GM19324 (cell line): ENCODE data around the gene PSMA7.
"Not testable (repeated sequence)": the region's sequence is repeated elsewhere in the genome, so short reads cannot be mapped to it uniquely, and the experiment has no call there.

ENCODE experiments used
- ATAC-seq: cut with Tn5 transposase; IDR thresholded peaks from one replicate; pipeline ENCODE4 v1.9.1; 2021; ENCODE audit warnings: mild to moderate bottlenecking, moderate library complexity; ENCODE audit not compliant: unreplicated experiment, low FRiP score

Gene PSMA7

GRCh38 chr20:62121776-62122653, 21.2 kb downstream of the PSMA7 start, which contains the start of gene LSM14B:
Gene LSM14B (plus strand): TSS chr20:62122475. CDS start chr20:62122667, 192 bp downstream.
- ATAC-seq: peak; percentile 83

GRCh38 chr20:62120990-62121775, 22.0 kb downstream of the PSMA7 start:
- peak; percentile 15 for ATAC-seq

GRCh38 chr20:62120365-62120762, 22.8 kb downstream of the PSMA7 start:
- ATAC-seq: no peak

GRCh38 chr20:62119591-62120364, 23.4 kb downstream of the PSMA7 start:
- ATAC-seq: no peak

- no peak for ATAC-seq
Observed at GRCh38 chr20:62119115-62119514, 24.1 kb downstream of the PSMA7 start.

DNA sequence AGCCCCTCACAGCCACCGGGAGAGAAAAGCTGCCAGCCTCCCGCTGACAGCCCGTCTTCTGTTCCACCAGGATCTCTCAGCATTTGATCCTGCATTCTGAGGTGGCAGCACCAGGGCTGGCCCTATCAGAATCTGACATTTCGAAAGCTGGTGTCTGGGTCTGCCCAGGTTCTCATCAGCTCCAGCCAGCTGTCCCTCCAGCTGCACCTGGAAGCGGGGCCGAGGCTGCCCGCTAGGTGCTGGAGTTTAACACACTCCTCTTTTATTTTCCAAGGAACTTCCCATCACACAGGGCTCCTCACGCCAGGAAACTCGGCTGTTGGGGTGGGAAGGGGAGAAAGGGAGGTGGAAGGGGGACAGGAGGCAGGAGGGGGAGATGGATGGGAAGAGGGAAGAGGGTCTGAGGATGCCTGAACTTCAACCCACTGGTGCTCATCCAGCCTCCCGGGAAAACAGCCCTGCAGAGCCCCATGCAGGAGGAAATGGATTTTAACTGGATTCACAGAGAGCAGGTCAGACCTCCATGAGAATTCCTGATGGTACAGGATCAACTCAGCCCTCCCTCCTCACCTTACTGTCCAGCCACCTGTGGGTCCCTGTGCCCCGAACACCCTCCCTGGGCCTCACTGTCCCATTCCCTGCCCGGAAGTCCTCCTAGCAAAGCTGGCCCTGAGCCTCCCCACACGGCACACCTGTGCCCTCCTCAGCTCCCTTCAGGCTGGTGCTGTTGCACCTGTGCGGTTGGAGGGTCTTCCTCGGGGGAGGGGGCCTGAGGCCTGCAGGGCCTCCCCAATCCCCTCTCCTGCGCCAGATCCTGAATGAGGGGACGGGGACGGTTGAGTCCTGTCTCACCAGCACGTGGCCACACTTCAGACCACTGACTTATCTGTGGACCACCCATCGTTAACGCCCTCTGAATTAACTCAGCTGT, 24.8 kb downstream of the PSMA7 start:
- no peak for ATAC-seq

DNA sequence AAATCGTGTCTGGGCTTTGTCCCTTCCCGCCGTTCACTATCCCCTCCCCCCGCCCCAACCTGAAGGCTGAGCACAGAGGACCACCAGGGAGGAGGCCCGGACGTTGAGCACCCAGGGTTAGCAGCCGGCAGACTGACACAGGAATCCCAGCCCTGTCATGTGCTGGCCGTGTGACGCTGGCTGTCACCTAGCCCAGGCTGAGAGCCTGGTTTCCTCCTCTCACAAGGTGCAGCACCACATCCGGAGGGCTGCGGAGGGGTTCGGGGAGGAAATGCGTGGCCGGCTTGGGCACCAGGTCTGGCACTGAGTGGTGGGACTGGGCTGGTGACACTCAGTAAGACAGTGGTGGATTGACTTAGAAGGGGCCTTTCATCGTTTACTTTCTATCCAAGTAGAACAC, 25.5 kb downstream of the PSMA7 start:
- ATAC-seq: no peak

- no peak for ATAC-seq
Observed at GRCh38 chr20:62117362-62117646, 25.9 kb downstream of the PSMA7 start.

- no peak for ATAC-seq
Observed at GRCh38 chr20:62116558-62117361, 26.4 kb downstream of the PSMA7 start.

DNA sequence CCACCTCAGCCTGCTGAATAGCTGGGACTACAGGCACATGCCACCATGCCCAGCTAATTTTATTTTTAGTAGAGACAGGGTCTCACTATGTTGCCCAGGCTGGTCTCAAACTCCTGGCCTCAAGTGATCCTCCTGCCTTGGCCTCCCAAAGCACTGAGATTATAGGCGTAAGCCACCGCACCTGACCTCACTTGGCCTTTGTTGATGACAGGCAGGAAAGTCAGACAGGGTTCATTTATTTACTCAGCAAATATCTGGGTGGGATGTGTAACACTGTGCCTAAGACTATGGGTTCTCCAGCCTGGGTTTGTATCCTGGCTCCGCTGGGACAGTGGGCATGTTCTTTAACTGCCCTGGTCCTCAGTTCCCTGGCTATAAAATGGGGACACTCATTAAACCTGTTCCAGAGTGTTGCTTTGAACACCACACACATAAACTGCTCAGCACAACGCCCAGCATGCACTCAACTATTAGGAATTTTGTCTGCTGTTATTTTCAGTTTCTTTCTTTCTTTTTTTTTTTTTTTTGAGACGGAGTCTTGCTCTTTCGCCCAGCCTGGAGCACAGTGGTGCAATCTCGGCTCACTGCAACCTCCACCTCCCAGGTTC, 27.3 kb downstream of the PSMA7 start:
- not testable (repeated sequence) for ATAC-seq

GRCh38 chr20:62114894-62115293, 28.3 kb downstream of the PSMA7 start:
- no peak for ATAC-seq

- no peak for ATAC-seq
Observed at GRCh38 chr20:62112368-62112767, 30.8 kb downstream of the PSMA7 start.

- ATAC-seq: no peak
Observed at GRCh38 chr20:62111148-62111547, 32.0 kb downstream of the PSMA7 start.

DNA sequence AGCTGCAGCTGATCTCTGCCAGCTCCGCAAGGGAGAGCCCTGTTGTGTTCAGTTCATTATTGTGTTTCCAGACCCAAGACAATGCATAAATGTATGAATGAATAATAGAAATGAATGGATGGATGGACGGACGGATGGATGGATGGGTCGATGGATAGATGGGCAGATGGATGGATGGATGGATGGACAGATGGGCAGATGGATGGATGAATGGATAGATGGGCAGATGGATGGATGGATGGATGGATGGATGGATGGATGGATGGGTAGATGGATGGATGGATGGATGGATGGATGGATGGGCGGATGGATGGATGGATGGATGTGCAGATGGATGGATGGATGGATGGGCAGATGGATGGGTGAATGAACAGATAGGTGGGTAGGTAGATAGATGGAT, 37.6 kb downstream of the PSMA7 start:
- ATAC-seq: no peak

- ATAC-seq: no peak
Observed at GRCh38 chr20:62104791-62105345, 38.3 kb downstream of the PSMA7 start.

DNA sequence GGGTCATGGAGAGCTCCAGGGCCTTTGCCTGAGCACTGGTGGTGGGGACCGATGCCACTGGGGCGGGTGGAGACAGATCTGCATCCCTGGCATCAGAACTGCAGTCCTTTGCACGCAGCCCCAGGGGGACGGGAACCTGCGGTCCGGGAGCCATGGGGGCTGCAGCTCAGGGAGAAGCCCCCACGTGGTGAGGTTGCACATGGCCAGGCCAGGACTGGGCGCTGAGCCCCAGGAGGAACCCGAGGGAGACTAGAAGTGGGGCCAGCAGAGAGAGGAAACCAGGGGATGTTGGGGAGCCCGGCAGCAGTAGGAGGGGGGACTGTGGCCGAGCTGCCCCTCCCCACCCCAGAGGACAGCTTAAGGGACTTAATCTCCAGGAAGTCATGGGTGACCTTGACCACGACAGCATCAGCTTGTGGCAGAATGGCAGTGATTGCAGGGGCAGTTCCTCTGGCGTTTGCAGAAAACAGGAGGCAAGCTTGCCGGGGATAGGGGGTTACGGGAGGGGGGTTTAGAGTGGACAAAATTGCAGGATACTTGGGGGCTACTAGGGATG, 38.9 kb downstream of the PSMA7 start:
- ATAC-seq: no peak

DNA sequence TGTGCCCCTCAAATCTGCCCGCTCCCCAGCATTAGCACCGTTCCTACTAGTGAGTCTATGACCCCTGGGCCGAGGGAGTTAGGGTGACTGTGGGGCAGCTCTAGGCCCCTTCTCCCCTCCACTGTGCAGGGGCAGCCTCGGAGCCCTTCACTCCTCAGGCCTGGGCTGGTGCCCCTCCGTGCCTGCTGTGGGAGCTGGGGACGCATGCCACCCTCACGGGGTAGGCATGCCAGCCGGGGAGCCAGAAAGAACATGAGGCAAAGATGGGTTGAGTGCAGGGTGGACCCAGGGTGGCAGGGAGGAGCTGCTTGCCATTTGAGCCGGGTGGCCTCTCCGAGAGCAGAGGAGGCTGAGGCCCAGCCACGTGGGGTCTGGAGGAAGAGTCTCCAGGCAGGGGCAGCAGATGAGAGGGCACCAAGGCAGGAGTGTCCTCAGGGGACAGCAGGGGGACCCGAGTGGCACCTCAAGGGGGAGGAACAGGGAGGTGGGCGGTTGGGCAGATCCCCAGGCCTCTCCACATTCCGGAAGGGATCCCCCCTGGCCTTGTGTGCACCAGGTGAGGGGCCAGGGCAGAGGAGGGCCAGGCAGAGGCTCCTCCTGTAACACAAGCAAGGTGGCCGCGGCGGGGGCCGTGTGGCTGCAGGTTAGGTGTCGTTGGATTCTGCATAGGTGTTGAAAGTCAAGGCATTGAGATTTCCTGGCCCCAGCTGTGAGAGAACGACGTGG, 39.5 kb downstream of the PSMA7 start:
- ATAC-seq: no peak
